Mammary epithelial cell (primary cell): ENCODE data around the gene IL34.

Experiments
- CTCF ChIP-seq, 2 donors: IDR thresholded peaks in 1 of 2; conservative IDR thresholded peaks in 1 of 2; 2 replicates each; pipeline ENCODE4 v1.5.1; 2011 to 2012; ENCODE audit warnings: inconsistent platforms in 2 of 2, low read length in 2 of 2, mild to moderate bottlenecking in 2 of 2, control low read depth in 1 of 2, low read depth in 1 of 2; ENCODE audit not compliant: insufficient read depth in 1 of 2; ENCODE audit errors: extremely low read depth in 1 of 2
- EZH2 ChIP-seq: IDR thresholded peaks from 2 replicates; pipeline ENCODE4 v1.6.1; 2012; ENCODE audit warnings: low read length, inconsistent platforms, borderline replicate concordance

- TF ChIP-seq EZH2 = no peak
- TF ChIP-seq CTCF (conservative IDR thresholded peaks at IDR 0.05 in 1 of 2, IDR thresholded peaks at IDR 0.05 in 1 of 2; ENCODE audit: extremely low read depth in 1 of 2, insufficient read depth in 1 of 2, low read depth in 1 of 2, low read length in 2 of 2) = no peak
Observed at GRCh38 chr16:70612931-70613330, 33.4 kb upstream of the IL34 start.
